GM12878 (cell line): ENCODE results near the gene WBP11.

Experiments
- CTCF ChIP-seq, 3 experiments: IDR thresholded peaks in 2 of 3; conservative IDR thresholded peaks in 1 of 3; 2 replicates each; pipeline ENCODE4 v1.5.1; 2011; ENCODE audit warnings: low read depth in 3 of 3, low read length in 3 of 3, mild to moderate bottlenecking in 3 of 3, control low read depth in 2 of 3, moderate library complexity in 2 of 3, inconsistent platforms in 1 of 3, mixed read lengths in 1 of 3; ENCODE audit not compliant: control insufficient read depth in 2 of 3, insufficient read depth in 1 of 3; ENCODE audit errors: extremely low read depth in 1 of 3
- HCFC1 ChIP-seq: fragments of 150-350 bp; IDR thresholded peaks from 2 replicates; pipeline ENCODE4 v1.6.1; 2014; ENCODE audit warnings: low read length
- MAX ChIP-seq: IDR thresholded peaks from 2 replicates; pipeline ENCODE4 v1.6.1; 2012; ENCODE audit warnings: low read depth, low read length, improper control_type of control experiment
- MYC ChIP-seq: IDR thresholded peaks from 2 replicates; pipeline ENCODE4 v1.6.1; 2011; ENCODE audit warnings: mild to moderate bottlenecking, low read length, moderate library complexity, inconsistent platforms; ENCODE audit not compliant: insufficient read depth, insufficient replicate concordance, insufficient read length, severe bottlenecking
- POLR2A ChIP-seq: IDR thresholded peaks from 2 replicates; pipeline ENCODE4 v1.6.1; 2011; ENCODE audit warnings: low read depth, mild to moderate bottlenecking, low read length
- POLR2AphosphoS2 ChIP-seq: IDR thresholded peaks from 2 replicates; pipeline ENCODE4 v1.6.1; 2011; ENCODE audit warnings: low read depth, mild to moderate bottlenecking, low read length, improper control_type of control experiment, moderate library complexity
- POLR2AphosphoS5 ChIP-seq: IDR thresholded peaks from 2 replicates; pipeline ENCODE4 v1.6.1; 2011; ENCODE audit warnings: mild to moderate bottlenecking, low read length, inconsistent platforms
- RBBP5 ChIP-seq: fragments of 200-600 bp; sonication (generic); conservative IDR thresholded peaks from 2 replicates; pipeline ENCODE4 v1.6.1; 2016
- RCOR1 ChIP-seq: conservative IDR thresholded peaks from 2 replicates; pipeline ENCODE4 v1.6.1; 2012; ENCODE audit warnings: low read depth, low read length, improper control_type of control experiment
- SMC3 ChIP-seq: IDR thresholded peaks from 2 replicates; pipeline ENCODE4 v1.6.1; 2011; ENCODE audit warnings: low read length, improper control_type of control experiment, borderline replicate concordance
- SRF ChIP-seq, 2 experiments: IDR thresholded peaks; 2 replicates each; pipeline ENCODE4 v1.6.1; 2011; ENCODE audit warnings: low read depth in 2 of 2, low read length in 2 of 2, mild to moderate bottlenecking in 1 of 2, moderate library complexity in 1 of 2
- ZNF274 ChIP-seq: IDR thresholded peaks from one replicate; pipeline ENCODE4 v1.8.0; 2011; ENCODE audit not compliant: insufficient read length, insufficient read depth
- TF ChIP-seq, protein P1 (sequence below): IDR thresholded peaks from 2 replicates; pipeline ENCODE4 v1.6.1; 2012; ENCODE audit warnings: mild to moderate bottlenecking, low read depth, low read length

DNA sequence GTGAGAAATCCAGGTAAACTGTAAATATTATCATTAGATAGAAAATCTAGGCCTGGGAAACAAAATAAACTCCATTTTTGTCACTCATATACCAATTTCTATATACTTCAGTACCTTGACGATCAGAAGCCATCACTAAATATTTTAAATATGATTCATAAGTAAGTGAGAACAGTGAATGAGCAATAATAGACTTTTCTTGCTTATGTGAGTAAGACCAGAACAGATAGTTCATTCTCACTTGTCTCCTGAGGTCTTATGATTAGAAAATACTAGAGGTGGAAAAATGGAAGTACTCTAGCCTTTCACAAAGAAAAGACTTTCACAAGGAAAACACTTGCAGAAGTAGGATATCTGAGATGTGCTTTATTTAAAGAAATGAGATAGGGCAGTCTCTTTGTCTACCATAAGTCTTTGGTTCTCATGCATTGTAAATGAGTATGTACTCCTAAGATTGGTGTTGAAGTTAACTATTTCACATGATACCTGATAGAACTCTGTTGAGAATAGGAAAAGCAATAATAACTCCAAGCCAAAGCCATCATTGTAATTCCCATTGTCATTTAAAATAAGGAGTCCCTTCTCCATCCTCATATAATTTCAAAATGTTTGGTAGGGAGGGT lies 20.8 kb upstream of the WBP11 start:
- TF ChIP-seq ZNF274 (no peak), RBBP5 (no peak), POLR2AphosphoS5 (no peak), SRF (IDR thresholded peaks at IDR 0.05; ENCODE audit: low read depth in 2 of 2, low read length in 2 of 2) (no peak), POLR2A (no peak), RCOR1 (no peak), MAX (no peak), CTCF (IDR thresholded peaks at IDR 0.05 in 2 of 3, conservative IDR thresholded peaks at IDR 0.05 in 1 of 3; ENCODE audit: control insufficient read depth in 2 of 3, extremely low read depth in 1 of 3, insufficient read depth in 1 of 3, low read depth in 3 of 3, low read length in 3 of 3) (no peak), MYC (no peak), SMC3 (no peak), HCFC1 (no peak), POLR2AphosphoS2 (no peak)
- TF ChIP-seq, protein P1, sequence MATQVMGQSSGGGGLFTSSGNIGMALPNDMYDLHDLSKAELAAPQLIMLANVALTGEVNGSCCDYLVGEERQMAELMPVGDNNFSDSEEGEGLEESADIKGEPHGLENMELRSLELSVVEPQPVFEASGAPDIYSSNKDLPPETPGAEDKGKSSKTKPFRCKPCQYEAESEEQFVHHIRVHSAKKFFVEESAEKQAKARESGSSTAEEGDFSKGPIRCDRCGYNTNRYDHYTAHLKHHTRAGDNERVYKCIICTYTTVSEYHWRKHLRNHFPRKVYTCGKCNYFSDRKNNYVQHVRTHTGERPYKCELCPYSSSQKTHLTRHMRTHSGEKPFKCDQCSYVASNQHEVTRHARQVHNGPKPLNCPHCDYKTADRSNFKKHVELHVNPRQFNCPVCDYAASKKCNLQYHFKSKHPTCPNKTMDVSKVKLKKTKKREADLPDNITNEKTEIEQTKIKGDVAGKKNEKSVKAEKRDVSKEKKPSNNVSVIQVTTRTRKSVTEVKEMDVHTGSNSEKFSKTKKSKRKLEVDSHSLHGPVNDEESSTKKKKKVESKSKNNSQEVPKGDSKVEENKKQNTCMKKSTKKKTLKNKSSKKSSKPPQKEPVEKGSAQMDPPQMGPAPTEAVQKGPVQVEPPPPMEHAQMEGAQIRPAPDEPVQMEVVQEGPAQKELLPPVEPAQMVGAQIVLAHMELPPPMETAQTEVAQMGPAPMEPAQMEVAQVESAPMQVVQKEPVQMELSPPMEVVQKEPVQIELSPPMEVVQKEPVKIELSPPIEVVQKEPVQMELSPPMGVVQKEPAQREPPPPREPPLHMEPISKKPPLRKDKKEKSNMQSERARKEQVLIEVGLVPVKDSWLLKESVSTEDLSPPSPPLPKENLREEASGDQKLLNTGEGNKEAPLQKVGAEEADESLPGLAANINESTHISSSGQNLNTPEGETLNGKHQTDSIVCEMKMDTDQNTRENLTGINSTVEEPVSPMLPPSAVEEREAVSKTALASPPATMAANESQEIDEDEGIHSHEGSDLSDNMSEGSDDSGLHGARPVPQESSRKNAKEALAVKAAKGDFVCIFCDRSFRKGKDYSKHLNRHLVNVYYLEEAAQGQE = no peak
